ENCODE results near the gene OSTC. TPM values are rescaled to one million over a fixed set of nuclear protein-coding genes. Genes with fewer than 3 reads are reported as not detected.
A peak's percentile ranks its signal among the peaks of the same experiment; 100 is the strongest.

Gene OSTC
- 38.0 TPM for total RNA-seq
- long read RNA-seq, transcript OSTC-201 (4 exons, 1,077 nt): major isoform, 61 of 64 reads
- long read RNA-seq, partial matches to known transcripts: 1 of 64 reads
- long read RNA-seq, other reads (novel, unspliced or antisense): 1 of 64 reads

GRCh38 chr4:108650212-108651013, at the start of gene OSTC:
Gene OSTC, plus strand, starts transcription at chr4:108650599. Its CDS starts 57 bp downstream, at chr4:108650656.
- intact Hi-C loops (cut with DNase I): loop anchor here (2.0 kb wide), 1 partner anchor 30 kb away; the partner anchor contains the start of gene RPL34
- peak; percentile 97 for DNase-seq (ENCODE audit: low spot score)

- no peak for DNase-seq (ENCODE audit: low spot score)
- intact Hi-C loops (cut with DNase I): no loop called here
These were observed 49.3 kb upstream of the OSTC start for GRCh38 chr4:108601106-108601505.

GRCh38 chr4:108601532-108601931, 48.9 kb upstream of the OSTC start:
- no peak for DNase-seq (ENCODE audit: low spot score)
- intact Hi-C loops (cut with DNase I): no loop called here

- intact Hi-C loops (cut with DNase I): no loop called here
- no peak for DNase-seq (ENCODE audit: low spot score)
These were observed 48.2 kb upstream of the OSTC start for GRCh38 chr4:108602163-108602562.

GRCh38 chr4:108607079-108607815, 43.2 kb upstream of the OSTC start:
- intact Hi-C loops (cut with DNase I): no loop called here
- DNase-seq (ENCODE audit: low spot score): no peak

- intact Hi-C loops (cut with DNase I): no loop called here
- no peak for DNase-seq (ENCODE audit: low spot score)
These were observed 39.0 kb upstream of the OSTC start for GRCh38 chr4:108611365-108611764.

- no peak for DNase-seq (ENCODE audit: low spot score)
- intact Hi-C loops (cut with DNase I): no loop called here
These were observed 38.0 kb upstream of the OSTC start for GRCh38 chr4:108612365-108612764.

GRCh38 chr4:108619372-108620100, 30.9 kb upstream of the OSTC start:
- intact Hi-C loops (cut with DNase I): loop anchor here (2.0 kb wide), 1 partner anchor 31 kb away; the partner anchor contains the start of gene OSTC
- DNase-seq (ENCODE audit: low spot score): no peak

GRCh38 chr4:108620101-108620932, 30.1 kb upstream of the OSTC start, which contains the start of gene RPL34:
Gene RPL34, plus strand, starts transcription at chr4:108620576. Its CDS starts 1,384 bp downstream, at chr4:108621960.
- intact Hi-C loops (cut with DNase I): loop anchor here (2.0 kb wide), 1 partner anchor 30 kb away; the partner anchor contains the start of gene OSTC

GRCh38 chr4:108620933-108621905, 29.2 kb upstream of the OSTC start:
- DNase-seq (ENCODE audit: low spot score): no peak
- intact Hi-C loops (cut with DNase I): loop anchor here (2.0 kb wide), 1 partner anchor 30 kb away; the partner anchor contains the start of gene OSTC

More at GRCh38 chr4:108620101-108620932, 30.1 kb upstream of the OSTC start, which contains the start of gene RPL34:
- DNase-seq (ENCODE audit: low spot score): peak; percentile 97

GRCh38 chr4:108622022-108622421, 28.4 kb upstream of the OSTC start:
- DNase-seq (ENCODE audit: low spot score): no peak
- intact Hi-C loops (cut with DNase I): no loop called here

GRCh38 chr4:108622828-108623227, 27.6 kb upstream of the OSTC start:
- intact Hi-C loops (cut with DNase I): no loop called here

GRCh38 chr4:108624263-108625056, 25.9 kb upstream of the OSTC start:
- DNase-seq (ENCODE audit: low spot score): no peak
- intact Hi-C loops (cut with DNase I): no loop called here

More at GRCh38 chr4:108622828-108623227, 27.6 kb upstream of the OSTC start:
- no peak for DNase-seq (ENCODE audit: low spot score)

- no peak for DNase-seq (ENCODE audit: low spot score)
- intact Hi-C loops (cut with DNase I): no loop called here
These were observed 24.3 kb upstream of the OSTC start for GRCh38 chr4:108626056-108626455.

GRCh38 chr4:108628411-108628810, 22.0 kb upstream of the OSTC start:
- DNase-seq (ENCODE audit: low spot score): no peak
- intact Hi-C loops (cut with DNase I): no loop called here

- intact Hi-C loops (cut with DNase I): no loop called here
- DNase-seq (ENCODE audit: low spot score): no peak
These were observed 15.2 kb upstream of the OSTC start for GRCh38 chr4:108635070-108635655.

All from cardiac septum (tissue), 1 donor.